WTC11 (cell line): ENCODE data around the gene CSTA. TPM values are rescaled to one million over a fixed set of nuclear protein-coding genes. Genes with fewer than 3 reads are reported as not detected.

Source experiments
- ATAC-seq: fragments of 200-7000 bp; cut with Tn5 transposase; 2 replicates; pipeline ENCODE4 v1.10.0; 2021; ENCODE audit warnings: mild to moderate bottlenecking, moderate library complexity
- CTCF ChIA-PET: fragments of 300-600 bp; sonication (Branson Sonifier 250); formaldehyde crosslinking; loops from one replicate; lab custom pipeline; 2021; ENCODE audit warnings: antibody characterized with exemption; lab: Charles Lee
- POLR2A ChIA-PET: fragments of 350-600 bp; sonication (Branson Sonifier 250); formaldehyde crosslinking; loops from one replicate; lab custom pipeline; 2021; ENCODE audit warnings: antibody characterized with exemption; lab: Charles Lee
- DNase-seq: peaks from one replicate; pipeline ENCODE4 v3.0.0; 2021; ENCODE audit warnings: low spot score
- H3K27ac Mint-ChIP-seq: 2 replicates; pipeline ENCODE4 v1.8.0; 2021; ENCODE audit warnings: mixed read lengths
- H3K27me3 Mint-ChIP-seq: 2 replicates; pipeline ENCODE4 v1.8.0; 2021; ENCODE audit warnings: low read depth, mild to moderate bottlenecking, moderate library complexity, mixed read lengths
- H3K36me3 Mint-ChIP-seq: 2 replicates; pipeline ENCODE4 v1.8.0; 2021; ENCODE audit warnings: mixed read lengths
- H3K4me1 Mint-ChIP-seq: 2 replicates; pipeline ENCODE4 v1.8.0; 2022; ENCODE audit warnings: mixed read lengths
- H3K4me3 Mint-ChIP-seq: 2 replicates; pipeline ENCODE4 v1.8.0; 2021; ENCODE audit warnings: mild to moderate bottlenecking, moderate library complexity, mixed read lengths
- H3K9me3 Mint-ChIP-seq: 2 replicates; pipeline ENCODE4 v1.8.0; 2021; ENCODE audit warnings: mixed read lengths
- ATF6 ChIP-seq: sonication (generic); formaldehyde crosslinking; IDR thresholded peaks from 2 replicates; pipeline ENCODE4 v1.8.1; 2023; ENCODE audit warnings: mild to moderate bottlenecking, missing genetic modification reagents
- CREB1 ChIP-seq: sonication (generic); formaldehyde crosslinking; IDR thresholded peaks from 2 replicates; pipeline ENCODE4 v1.8.0; 2023; ENCODE audit warnings: mild to moderate bottlenecking, missing genetic modification reagents
- CREM ChIP-seq: sonication (generic); formaldehyde crosslinking; IDR thresholded peaks from 2 replicates; pipeline ENCODE4 v1.8.1; 2022; ENCODE audit warnings: mild to moderate bottlenecking, missing genetic modification reagents, moderate library complexity
- E2F1 ChIP-seq: sonication (generic); formaldehyde crosslinking; IDR thresholded peaks from 2 replicates; pipeline ENCODE4 v1.8.0; 2022; ENCODE audit warnings: mild to moderate bottlenecking, missing genetic modification reagents
- GRHL2 ChIP-seq: fragments of 250-450 bp; sonication (Bioruptor Pico); IDR thresholded peaks from 2 replicates; pipeline ENCODE4 v1.8.0; 2022; ENCODE audit warnings: mild to moderate bottlenecking, moderate library complexity; ENCODE audit not compliant: insufficient replicate concordance, severe bottlenecking
- IRF1 ChIP-seq: sonication (generic); formaldehyde crosslinking; IDR thresholded peaks from 2 replicates; pipeline ENCODE4 v1.8.0; 2023; ENCODE audit warnings: missing genetic modification reagents
- NR2C2 ChIP-seq: sonication (generic); formaldehyde crosslinking; IDR thresholded peaks from 2 replicates; pipeline ENCODE4 v1.8.0; 2022; ENCODE audit warnings: mild to moderate bottlenecking, missing genetic modification reagents
- NR3C1 ChIP-seq: sonication (generic); formaldehyde crosslinking; conservative IDR thresholded peaks from 2 replicates; pipeline ENCODE4 v1.8.1; 2023; ENCODE audit warnings: low read depth, mild to moderate bottlenecking, missing genetic modification reagents
- PRDM15 ChIP-seq: sonication (generic); formaldehyde crosslinking; IDR thresholded peaks from 2 replicates; pipeline ENCODE4 v1.8.0; 2022; ENCODE audit warnings: missing genetic modification reagents
- RELA ChIP-seq: sonication (generic); formaldehyde crosslinking; IDR thresholded peaks from 2 replicates; pipeline ENCODE4 v1.8.1; 2022; ENCODE audit warnings: missing genetic modification reagents, mild to moderate bottlenecking, borderline replicate concordance
- SMAD3 ChIP-seq: sonication (generic); formaldehyde crosslinking; IDR thresholded peaks from 2 replicates; pipeline ENCODE4 v1.8.0; 2022; ENCODE audit warnings: missing genetic modification reagents, mild to moderate bottlenecking, borderline replicate concordance
- SP1 ChIP-seq: sonication (generic); formaldehyde crosslinking; conservative IDR thresholded peaks from 2 replicates; pipeline ENCODE4 v1.8.1; 2022; ENCODE audit warnings: missing genetic modification reagents
- STAT6 ChIP-seq: sonication (generic); formaldehyde crosslinking; conservative IDR thresholded peaks from 2 replicates; pipeline ENCODE4 v1.8.1; 2023; ENCODE audit warnings: mild to moderate bottlenecking, low read depth, missing genetic modification reagents, moderate library complexity
- TCF7 ChIP-seq: sonication (generic); formaldehyde crosslinking; IDR thresholded peaks from 2 replicates; pipeline ENCODE4 v1.8.0; 2022; ENCODE audit warnings: mild to moderate bottlenecking, low read depth, missing genetic modification reagents, moderate library complexity
- ZNF121 ChIP-seq: sonication (generic); formaldehyde crosslinking; IDR thresholded peaks from 2 replicates; pipeline ENCODE4 v1.8.0; 2023; ENCODE audit warnings: missing genetic modification reagents
- ZNF281 ChIP-seq: sonication (generic); formaldehyde crosslinking; IDR thresholded peaks from 2 replicates; pipeline ENCODE4 v1.8.0; 2023; ENCODE audit warnings: mild to moderate bottlenecking, missing genetic modification reagents
- ZNF396 ChIP-seq: fragments of 250-450 bp; sonication (Bioruptor Pico); IDR thresholded peaks from 2 replicates; pipeline ENCODE4 v1.8.0; 2021; ENCODE audit warnings: mild to moderate bottlenecking, moderate library complexity, borderline replicate concordance
- ZNF416 ChIP-seq: fragments of 250-450 bp; sonication (Bioruptor Pico); IDR thresholded peaks from 2 replicates; pipeline ENCODE4 v1.9.0; 2021; ENCODE audit warnings: mild to moderate bottlenecking, inconsistent platforms
- ZNF512 ChIP-seq: sonication (generic); formaldehyde crosslinking; IDR thresholded peaks from 2 replicates; pipeline ENCODE4 v1.8.1; 2022; ENCODE audit warnings: missing genetic modification reagents, borderline replicate concordance
- total RNA-seq: library from RNA; stranded (reverse); gene quantifications from 3 replicates; pipeline ENCODE4 v1.2.3, GENCODE V29; 2021

Gene CSTA
- total RNA-seq, 1 experiment from 2014 or later: not detected

GRCh38 chr3:122357828-122358702, 33.0 kb downstream of the CSTA start:
- TF ChIP-seq ZNF512: no peak
- TF ChIP-seq SMAD3: no peak
- TF ChIP-seq NR3C1 (CRISPR knock-in tag): no peak
- TF ChIP-seq E2F1: no peak
- TF ChIP-seq CREB1 (CRISPR knock-in tag): no peak
- no peak for TF ChIP-seq STAT6 (CRISPR knock-in tag)
- no peak for TF ChIP-seq NR2C2
- no peak for TF ChIP-seq ZNF121
- TF ChIP-seq PRDM15: no peak
- no peak for TF ChIP-seq ATF6 (CRISPR knock-in tag)
- TF ChIP-seq ZNF416 (CRISPR knock-in tag): no peak
- no peak for TF ChIP-seq SP1 (CRISPR knock-in tag)
- TF ChIP-seq ZNF281: no peak
- no peak for TF ChIP-seq GRHL2
- no peak for TF ChIP-seq CREM
- no peak for TF ChIP-seq TCF7 (CRISPR knock-in tag)
- TF ChIP-seq IRF1 (CRISPR knock-in tag): no peak
- no peak for TF ChIP-seq ZNF396
- TF ChIP-seq RELA (CRISPR knock-in tag): no peak
- no peaks in the 10 kb centered on the region for H3K27me3 Mint-ChIP-seq
- no peak for DNase-seq
- H3K4me3 Mint-ChIP-seq: no peak overlapping the region
- H3K9me3 Mint-ChIP-seq: no peaks in the 10 kb centered on the region
- peaks cover under 1% of the 10 kb centered on the region for H3K4me1 Mint-ChIP-seq
- H3K36me3 Mint-ChIP-seq: peaks cover 18% of the 10 kb centered on the region
- no peak for ATAC-seq
- CTCF ChIA-PET: interaction anchor here (0.5 to 3.2 kb wide), 4 partner anchors 26 to 256 kb away, joined by 3 to 13 read pairs (median 8); partner anchors contain the start of gene FAM162A
- POLR2A ChIA-PET: no interaction called here
- H3K27ac Mint-ChIP-seq: no peak overlapping the region
